H9 (cell line): ENCODE measurements around the gene GSTP1. TPM values are rescaled to one million over a fixed set of nuclear protein-coding genes. Genes with fewer than 3 reads are reported as not detected.

Experiments
- DNase-seq: peaks from one replicate; pipeline ENCODE4 v3.0.0-alpha.2; 2017
- H2AFZ ChIP-seq: one replicate; pipeline ENCODE4 v1.6.1; 2013; ENCODE audit warnings: mild to moderate bottlenecking, low read length, control low read depth, moderate library complexity
- H2AK5ac ChIP-seq: 2 replicates; pipeline ENCODE4 v1.6.1; 2013; ENCODE audit warnings: low read length, control low read depth, mixed read lengths; ENCODE audit not compliant: insufficient read length
- H2BK120ac ChIP-seq: one replicate; pipeline ENCODE4 v1.6.1; 2013; ENCODE audit warnings: low read depth, mild to moderate bottlenecking, low read length, control low read depth, inconsistent platforms; ENCODE audit not compliant: poor library complexity, severe bottlenecking
- H2BK12ac ChIP-seq: 2 replicates; pipeline ENCODE4 v1.6.1; 2013; ENCODE audit warnings: low read length, control low read depth, mixed read lengths, low read depth; ENCODE audit not compliant: insufficient read length
- H2BK15ac ChIP-seq: 2 replicates; pipeline ENCODE4 v1.6.1; 2013; ENCODE audit warnings: low read depth, low read length, control low read depth
- H2BK20ac ChIP-seq: one replicate; pipeline ENCODE4 v1.6.1; 2013; ENCODE audit warnings: low read depth, mild to moderate bottlenecking, low read length, control low read depth, inconsistent platforms; ENCODE audit not compliant: poor library complexity, severe bottlenecking
- H2BK5ac ChIP-seq: 2 replicates; pipeline ENCODE4 v1.6.1; 2013; ENCODE audit warnings: low read length, control low read depth, mixed read lengths; ENCODE audit not compliant: insufficient read length
- H3K14ac ChIP-seq: 2 replicates; pipeline ENCODE4 v1.6.1; 2013; ENCODE audit warnings: low read length, control low read depth; ENCODE audit not compliant: insufficient read depth
- H3K18ac ChIP-seq: 2 replicates; pipeline ENCODE4 v1.6.1; 2013; ENCODE audit warnings: low read depth, mild to moderate bottlenecking, mixed read lengths, low read length, control low read depth; ENCODE audit not compliant: insufficient read length
- H3K23ac ChIP-seq: 2 replicates; pipeline ENCODE4 v1.6.1; 2013; ENCODE audit warnings: low read length, control low read depth, mixed read lengths, low read depth; ENCODE audit not compliant: insufficient read length
- H3K23me2 ChIP-seq: 2 replicates; pipeline ENCODE4 v1.6.1; 2013; ENCODE audit warnings: low read depth, mild to moderate bottlenecking, mixed read lengths, low read length, control low read depth; ENCODE audit not compliant: insufficient read length, poor library complexity, severe bottlenecking
- H3K27ac ChIP-seq: 2 replicates; pipeline ENCODE4 v1.5.1; 2013; ENCODE audit warnings: low read length, control low read depth, mixed read lengths, low read depth; ENCODE audit not compliant: insufficient read length
- H3K27me3 ChIP-seq: 2 replicates; pipeline ENCODE4 v1.6.1; 2013; ENCODE audit warnings: low read length, control low read depth, inconsistent platforms; ENCODE audit not compliant: insufficient read depth
- H3K4ac ChIP-seq: 2 replicates; pipeline ENCODE4 v1.6.1; 2013; ENCODE audit warnings: low read depth, mild to moderate bottlenecking, control low read depth, inconsistent platforms, low read length, moderate library complexity
- H3K4me1 ChIP-seq: 2 replicates; pipeline ENCODE4 v1.6.1; 2013; ENCODE audit warnings: low read length, control low read depth, inconsistent platforms; ENCODE audit not compliant: insufficient read depth
- H3K4me2 ChIP-seq: 2 replicates; pipeline ENCODE4 v1.6.1; 2013; ENCODE audit warnings: low read length, control low read depth, mixed read lengths; ENCODE audit not compliant: insufficient read length, insufficient read depth
- H3K56ac ChIP-seq: 2 replicates; pipeline ENCODE4 v1.6.1; 2013; ENCODE audit warnings: low read depth, mild to moderate bottlenecking, mixed read lengths, low read length, control low read depth; ENCODE audit not compliant: insufficient read length
- H3K79me1 ChIP-seq: 2 replicates; pipeline ENCODE4 v1.6.1; 2013; ENCODE audit warnings: low read depth, mild to moderate bottlenecking, moderate library complexity, low read length, control low read depth, inconsistent platforms; ENCODE audit not compliant: insufficient read depth, poor library complexity, severe bottlenecking
- H3K79me2 ChIP-seq: 2 replicates; pipeline ENCODE4 v1.6.1; 2013; ENCODE audit warnings: low read length, control low read depth, inconsistent platforms; ENCODE audit not compliant: insufficient read depth
- H3K9ac ChIP-seq: 2 replicates; pipeline ENCODE4 v1.6.1; 2013; ENCODE audit warnings: low read length, control low read depth, mixed read lengths; ENCODE audit not compliant: insufficient read length; ENCODE audit errors: extremely low read depth
- H3K9me3 ChIP-seq: one replicate; pipeline ENCODE4 v1.6.1; 2013; ENCODE audit warnings: low read depth, low read length, inconsistent platforms; ENCODE audit not compliant: control insufficient read depth
- H3T11ph ChIP-seq: one replicate; pipeline ENCODE4 v1.6.1; 2013; ENCODE audit warnings: mild to moderate bottlenecking, low read length, control low read depth, inconsistent platforms
- H4K20me1 ChIP-seq: one replicate; pipeline ENCODE4 v1.6.1; 2013; ENCODE audit not compliant: control insufficient read depth, insufficient read length, insufficient read depth
- H4K5ac ChIP-seq: 2 replicates; pipeline ENCODE4 v1.6.1; 2013; ENCODE audit warnings: low read depth, mild to moderate bottlenecking, mixed read lengths, low read length, control low read depth; ENCODE audit not compliant: insufficient read length
- H4K8ac ChIP-seq: replicated peaks from 2 replicates; pipeline ENCODE4 v1.6.1; 2013; ENCODE audit warnings: low read length, control low read depth, mixed read lengths, low read depth; ENCODE audit not compliant: insufficient read length
- H4K91ac ChIP-seq: 2 replicates; pipeline ENCODE4 v1.6.1; 2013; ENCODE audit warnings: low read depth, mild to moderate bottlenecking, moderate library complexity, mixed read lengths, low read length, control low read depth; ENCODE audit not compliant: insufficient read length
- H3K27ac Mint-ChIP-seq, 3 experiments: 2 replicates in 2 of 3; 3 replicates in 1 of 3; pipeline ENCODE4 v1.8.0; 2020 to 2021; ENCODE audit warnings: mixed read lengths in 3 of 3, mild to moderate bottlenecking in 1 of 3, moderate library complexity in 1 of 3
- H3K27me3 Mint-ChIP-seq: 2 replicates; pipeline ENCODE4 v1.8.0; 2021; ENCODE audit warnings: low read depth, mild to moderate bottlenecking, moderate library complexity, mixed read lengths
- H3K36me3 Mint-ChIP-seq, 3 experiments: 2 replicates in 2 of 3; 3 replicates in 1 of 3; pipeline ENCODE4 v1.8.0; 2020 to 2021; ENCODE audit warnings: low read depth in 3 of 3, mixed read lengths in 3 of 3; ENCODE audit not compliant: insufficient read depth in 1 of 3
- H3K4me1 Mint-ChIP-seq, 2 experiments: 2 replicates each; pipeline ENCODE4 v1.8.0; 2020; ENCODE audit warnings: mixed read lengths in 2 of 2
- H3K4me3 Mint-ChIP-seq, 2 experiments: 2 replicates in 1 of 2; 3 replicates in 1 of 2; pipeline ENCODE4 v1.8.0; 2020 to 2021; ENCODE audit warnings: mild to moderate bottlenecking in 2 of 2, mixed read lengths in 2 of 2, moderate library complexity in 1 of 2
- H3K9me3 Mint-ChIP-seq, 2 experiments: 2 replicates in 1 of 2; 3 replicates in 1 of 2; pipeline ENCODE4 v1.8.0; 2020; ENCODE audit warnings: mild to moderate bottlenecking in 2 of 2, mixed read lengths in 2 of 2, moderate library complexity in 1 of 2
- CTCF ChIP-seq: fragments of 200-600 bp; sonication (generic); conservative IDR thresholded peaks from 3 replicates; pipeline ENCODE4 v1.8.0; 2021; ENCODE audit warnings: antibody characterized with exemption, mild to moderate bottlenecking
- WGBS: extraction: QIAGEN DNeasy Blood & Tissue Kit; methylation state at CpG from one replicate; pipeline ENCODE4 v1.1.7; 2013; ENCODE audit warnings: missing lambda C conversion rate, low lambda C conversion rate, mixed read lengths; ENCODE audit not compliant: insufficient read length; ENCODE audit errors: extremely low coverage; 5-methylcytosine and 5-hydroxymethylcytosine counted together
- total RNA-seq: library from RNA; stranded (reverse); gene quantifications from 2 replicates; pipeline ENCODE4 v1.2.1, GENCODE V29; 2021

The GSTP1 gene
- total RNA-seq, 1 experiment from 2014 or later, result 1,469 TPM

- Histone ChIP-seq H4K8ac (no peak overlapping the region), H3K79me2 (no peaks in the 10 kb centered on the region), H3K27me3 (no peaks in the 10 kb centered on the region), H2BK120ac (no peak overlapping the region), H2BK15ac (no peak overlapping the region), H3K79me1 (no peaks in the 10 kb centered on the region), H3K56ac (no peak overlapping the region), H3K27ac (no peak overlapping the region), H2BK20ac (no peak overlapping the region), H3T11ph (no peak overlapping the region), H3K4ac (no peak overlapping the region), H2AFZ (no peak overlapping the region), H3K23ac (no peak overlapping the region), H2BK12ac (no peak overlapping the region), H3K23me2 (no peaks in the 10 kb centered on the region), H3K4me2 (peak overlapping the region; percentile 38), H2AK5ac (no peak overlapping the region), H3K14ac (no peak overlapping the region), H3K18ac (peak overlapping the region; percentile 54), H2BK5ac (no peak overlapping the region), H4K91ac (no peak overlapping the region), H3K9me3 (no peaks in the 10 kb centered on the region), H4K20me1 (no peaks in the 10 kb centered on the region), H3K4me1 (no peaks in the 10 kb centered on the region; the same call in 1 of the 2 replicates), H4K5ac (no peak overlapping the region), H3K9ac (no peak overlapping the region)
- peak overlapping the region; percentile 72 to 85 for H3K4me3 Mint-ChIP-seq
- H3K4me1 Mint-ChIP-seq, result peaks cover 31 to 33% of the 10 kb centered on the region in 2 experiments
- H3K36me3 Mint-ChIP-seq, result peaks cover 17 to 23% (median 17%) of the 10 kb centered on the region in 3 experiments
- TF ChIP-seq CTCF, result peak; percentile 91
- peak overlapping the region; percentile 67 to 94 (median 88); a peak in 6 of 7 replicates for H3K27ac Mint-ChIP-seq
- H3K9me3 Mint-ChIP-seq, result peaks cover 0 to 3% of the 10 kb centered on the region in 2 experiments; a peak in 2 of 5 replicates
- no CpG with 5 or more reads among the region's 70 CpGs for WGBS
- DNase-seq, result peak; percentile 99
- H3K27me3 Mint-ChIP-seq, result peaks cover 24% of the 10 kb centered on the region
Measured at GRCh38 chr11:67630228-67630942, 46.8 kb downstream of the GSTP1 start.
